Measurements from ENCODE around the gene FCMR. TPM values are rescaled to one million over a fixed set of nuclear protein-coding genes. Genes with fewer than 3 reads are reported as not detected.

FCMR gene
- total and polyA plus RNA-seq, 10 of the 15 experiments (the other 5 are each of a cell fraction or from before 2014, with no cell fraction given) = 79.7 to 245 (median 123) TPM

DNA sequence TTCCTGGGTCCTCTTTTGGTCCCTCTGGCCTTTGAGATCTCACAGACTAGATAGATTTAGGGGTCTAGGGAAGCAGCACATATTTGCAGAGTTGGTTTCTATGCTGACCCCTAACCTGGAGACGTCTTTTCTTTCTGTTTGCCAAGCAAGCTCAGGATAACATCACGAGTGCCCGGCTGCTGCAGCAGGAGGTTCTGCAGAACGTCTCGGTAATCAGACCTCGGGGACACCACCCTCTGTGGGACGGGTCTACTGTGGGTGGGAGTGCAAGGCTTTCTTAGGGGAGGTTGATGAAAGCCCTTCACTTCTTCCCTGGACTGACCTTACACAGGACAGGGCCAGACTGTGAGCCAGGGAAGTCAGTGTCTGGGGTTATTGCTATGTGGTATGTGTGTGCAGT, 21.6 kb downstream of the FCMR start:
- RAD21 ChIA-PET (ENCODE audit: unreplicated experiment) = interaction anchor here (1.2 to 1.9 kb wide), 2 partner anchors 12 to 91 kb away, joined by 3 to 9 read pairs; no protein-coding TSS in a partner anchor
- Histone ChIP-seq H3K36me3 (ENCODE audit: control insufficient read depth in 2 of 2, insufficient read depth in 2 of 2, low read length in 1 of 2) (peaks cover 8 to 12% of the 10 kb centered on the region in 2 experiments), H3K4me1 (ENCODE audit: control insufficient read depth, insufficient read depth, low read length) (no peaks in the 10 kb centered on the region), H3K27ac (ENCODE audit: control insufficient read depth, insufficient read depth) (no peak overlapping the region), H3K4me3 (no peak overlapping the region), H3K4me2 (ENCODE audit: control insufficient read depth, insufficient read depth) (no peak overlapping the region), H2AFZ (ENCODE audit: control insufficient read depth, low read depth, low read length) (no peak overlapping the region), H3K9me3 (replicated peaks; ENCODE audit: control insufficient read depth, insufficient read depth, low read length) (no peaks in the 10 kb centered on the region), H3K79me2 (ENCODE audit: control insufficient read depth, insufficient read depth, low read length) (no peaks in the 10 kb centered on the region), H4K20me1 (ENCODE audit: control insufficient read depth, insufficient read depth) (no peaks in the 10 kb centered on the region), H3K9ac (ENCODE audit: control insufficient read depth, insufficient read depth, low read length) (no peak overlapping the region), H3K27me3 (replicated peaks in 1 of 2; ENCODE audit: control insufficient read depth in 2 of 2, insufficient read depth in 2 of 2, low read length in 1 of 2) (no peaks in the 10 kb centered on the region)
- intact Hi-C loops (cut with micrococcal nuclease; ENCODE audit: unreplicated experiment) = no loop called here
- TF ChIP-seq, protein P1, sequence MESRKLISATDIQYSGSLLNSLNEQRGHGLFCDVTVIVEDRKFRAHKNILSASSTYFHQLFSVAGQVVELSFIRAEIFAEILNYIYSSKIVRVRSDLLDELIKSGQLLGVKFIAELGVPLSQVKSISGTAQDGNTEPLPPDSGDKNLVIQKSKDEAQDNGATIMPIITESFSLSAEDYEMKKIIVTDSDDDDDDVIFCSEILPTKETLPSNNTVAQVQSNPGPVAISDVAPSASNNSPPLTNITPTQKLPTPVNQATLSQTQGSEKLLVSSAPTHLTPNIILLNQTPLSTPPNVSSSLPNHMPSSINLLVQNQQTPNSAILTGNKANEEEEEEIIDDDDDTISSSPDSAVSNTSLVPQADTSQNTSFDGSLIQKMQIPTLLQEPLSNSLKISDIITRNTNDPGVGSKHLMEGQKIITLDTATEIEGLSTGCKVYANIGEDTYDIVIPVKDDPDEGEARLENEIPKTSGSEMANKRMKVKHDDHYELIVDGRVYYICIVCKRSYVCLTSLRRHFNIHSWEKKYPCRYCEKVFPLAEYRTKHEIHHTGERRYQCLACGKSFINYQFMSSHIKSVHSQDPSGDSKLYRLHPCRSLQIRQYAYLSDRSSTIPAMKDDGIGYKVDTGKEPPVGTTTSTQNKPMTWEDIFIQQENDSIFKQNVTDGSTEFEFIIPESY (IDR thresholded peaks at IDR 0.05) = no peak
- TF ChIP-seq POLR2A (IDR thresholded peaks at IDR 0.05; ENCODE audit: low read depth, low read length) (peak; percentile 59; the same call in 1 of the 2 replicates), POLR2AphosphoS2 (IDR thresholded peaks at IDR 0.05; ENCODE audit: low read depth, low read length) (0 out of 2 replicates have a peak, but pooled peaks have one; percentile 48)
- POLR2A ChIA-PET = interaction anchor here (0.5 to 1.2 kb wide), 3 partner anchors 17 to 185 kb away, joined by 3 to 4 read pairs (median 3); no protein-coding TSS in a partner anchor
- CTCF ChIA-PET = interaction anchor here (0.6 to 3.3 kb wide), 8 partner anchors 12 to 173 kb away, joined by 3 to 16 read pairs (median 5); no protein-coding TSS in a partner anchor
- ATAC-seq (no peak), FAIRE-seq (no peak), DNase-seq (ENCODE audit: low read depth, low spot score) (no peak)
- SMC1A ChIA-PET (ENCODE audit: uncharacterized antibody, unreplicated experiment) = interaction anchor here (0.9 to 1.9 kb wide), 3 partner anchors 8 to 33 kb away, joined by 3 to 5 read pairs (median 4); no protein-coding TSS in a partner anchor
- 78% methylated on average over 7 of the region's 7 CpGs for WGBS (ENCODE audit: insufficient coverage, insufficient replicate concordance, low lambda C conversion rate, missing lambda C conversion rate)
- in situ Hi-C loops (cut with MboI) = no loop called here
- no TSS peak for BruUV-seq (replicated peaks)

DNA sequence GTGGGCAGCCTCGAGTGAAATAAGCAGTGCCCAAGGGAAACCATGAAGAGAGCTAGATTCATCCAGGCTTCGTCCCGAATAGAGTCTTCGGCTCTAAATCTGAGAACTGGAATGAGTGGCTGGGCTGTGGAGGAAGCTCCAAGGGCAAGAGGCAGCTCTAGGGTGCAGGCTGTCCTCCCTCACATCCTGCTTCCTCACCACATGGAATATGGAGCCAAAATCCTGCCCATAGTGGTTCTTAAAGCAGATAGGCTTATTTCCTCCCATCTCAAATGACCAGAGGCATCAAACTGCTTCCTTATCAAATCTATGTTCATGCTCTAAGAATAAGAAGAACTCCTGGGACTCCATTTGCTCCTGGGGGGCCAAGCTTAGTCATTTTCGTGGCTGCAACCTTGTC, 22.0 kb downstream of the FCMR start:
- ChIA-PET RAD21 (ENCODE audit: unreplicated experiment) (interaction anchor here (1.9 kb wide), 1 partner anchor 12 kb away, joined by 9 read pairs; no protein-coding TSS in a partner anchor), SMC1A (ENCODE audit: uncharacterized antibody, unreplicated experiment) (interaction anchor here (1.3 to 1.9 kb wide), 2 partner anchors 13 to 34 kb away, joined by 3 to 5 read pairs; no protein-coding TSS in a partner anchor), CTCF (interaction anchor here (0.8 to 3.3 kb wide), 3 partner anchors 12 to 90 kb away, joined by 3 to 16 read pairs (median 12); no protein-coding TSS in a partner anchor), POLR2A (interaction anchor here (0.5 to 0.7 kb wide), 2 partner anchors 16 to 185 kb away, joined by 3 to 4 read pairs; no protein-coding TSS in a partner anchor)
- H3K4me3 ChIP-seq = no peak overlapping the region
- H3K4me2 ChIP-seq (ENCODE audit: control insufficient read depth, insufficient read depth) = no peak overlapping the region
- DNase-seq (ENCODE audit: low read depth, low spot score) (no peak), ATAC-seq (no peak), FAIRE-seq (no peak)
- H3K36me3 ChIP-seq (ENCODE audit: control insufficient read depth in 2 of 2, insufficient read depth in 2 of 2, low read length in 1 of 2) = peaks cover 6 to 9% of the 10 kb centered on the region in 2 experiments
- no peaks in the 10 kb centered on the region for H3K4me1 ChIP-seq (ENCODE audit: control insufficient read depth, insufficient read depth, low read length)
- H3K9ac ChIP-seq (ENCODE audit: control insufficient read depth, insufficient read depth, low read length) = no peak overlapping the region
- intact Hi-C loops (cut with micrococcal nuclease; ENCODE audit: unreplicated experiment) = no loop called here
- in situ Hi-C loops (cut with MboI) = no loop called here
- 69% methylated on average over 5 of the region's 5 CpGs for WGBS (ENCODE audit: insufficient coverage, insufficient replicate concordance, low lambda C conversion rate, missing lambda C conversion rate)
- no TSS peak for BruUV-seq (replicated peaks)
- TF ChIP-seq POLR2AphosphoS2 (IDR thresholded peaks at IDR 0.05; ENCODE audit: low read depth, low read length) (peak; percentile 35; the same call in 1 of the 2 replicates), LARP7 (IDR thresholded peaks at IDR 0.05) (no peak), BRCA1 (IDR thresholded peaks at IDR 0.05; ENCODE audit: low read depth, low read length) (no peak)
- no peaks in the 10 kb centered on the region for H4K20me1 ChIP-seq (ENCODE audit: control insufficient read depth, insufficient read depth)
- no peaks in the 10 kb centered on the region for H3K27me3 ChIP-seq (replicated peaks in 1 of 2; ENCODE audit: control insufficient read depth in 2 of 2, insufficient read depth in 2 of 2, low read length in 1 of 2)
- H3K27ac ChIP-seq (ENCODE audit: control insufficient read depth, insufficient read depth) = no peak overlapping the region
- H2AFZ ChIP-seq (ENCODE audit: control insufficient read depth, low read depth, low read length) = no peak overlapping the region
- H3K9me3 ChIP-seq (replicated peaks; ENCODE audit: control insufficient read depth, insufficient read depth, low read length) = no peaks in the 10 kb centered on the region
- no peaks in the 10 kb centered on the region for H3K79me2 ChIP-seq (ENCODE audit: control insufficient read depth, insufficient read depth, low read length)

All from GM12878 (cell line).